Stimulated activated CD8-positive, alpha-beta memory T cell treated with anti-CD3 and anti-CD28 coated beads, Interleukin-7, amount 100 ng/mL, for 1 hour (primary cell): ENCODE data around the gene PAPPA.

Experiments
- DNase-seq, 2 donors: peaks; one replicate each; pipeline ENCODE4 v3.0.0-alpha.2; 2020; ENCODE audit warnings: low read depth in 2 of 2

PAPPA gene

DNA sequence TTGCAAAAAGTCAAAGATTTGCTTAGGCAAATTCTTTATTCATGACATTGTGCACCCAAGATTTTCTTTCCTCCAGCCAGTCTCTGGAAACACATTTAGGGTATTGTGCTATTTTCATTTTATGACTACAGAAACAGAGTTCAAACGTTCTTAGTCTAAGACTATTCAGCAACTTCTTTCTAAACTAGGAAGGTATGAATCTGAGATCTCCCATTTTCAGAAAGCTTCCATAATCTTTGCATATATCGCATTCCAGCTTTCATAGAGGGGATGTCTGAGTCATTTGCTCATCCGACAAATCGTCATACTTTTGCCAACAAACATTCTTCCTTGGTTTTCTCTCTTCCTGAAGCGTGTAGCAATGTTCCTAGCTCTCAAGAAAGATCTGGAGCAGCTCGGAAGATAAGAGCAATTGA, 1.6 kb upstream of the PAPPA start:
- DNase-seq: no peak

DNA sequence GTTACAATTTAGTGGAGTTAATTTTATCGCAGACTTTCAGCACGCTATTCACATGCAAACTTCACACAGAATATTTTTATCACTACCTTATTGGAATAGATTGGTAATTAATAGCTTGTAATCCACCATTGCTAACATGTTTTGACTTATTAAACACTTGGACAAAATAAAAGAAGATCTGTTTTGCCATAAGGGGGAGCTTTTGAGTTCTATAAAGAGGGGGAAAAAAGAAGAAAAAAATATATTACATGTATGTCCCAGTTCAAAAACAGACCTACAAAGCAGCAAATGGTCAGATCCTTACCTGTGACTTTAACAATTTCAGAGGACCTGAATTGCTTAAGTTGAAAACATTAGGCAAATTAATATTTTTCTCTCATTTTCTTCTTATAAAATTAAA, 1.2 kb upstream of the PAPPA start:
- DNase-seq: no peak

- DNase-seq: no peak
Observed at GRCh38 chr9:116152941-116153764, 438 bp upstream of the PAPPA start.

GRCh38 chr9:116154334-116154975, 864 bp downstream of the PAPPA start:
- DNase-seq: no peak

GRCh38 chr9:116154976-116155697, 1.5 kb downstream of the PAPPA start:
- no peak for DNase-seq

DNA sequence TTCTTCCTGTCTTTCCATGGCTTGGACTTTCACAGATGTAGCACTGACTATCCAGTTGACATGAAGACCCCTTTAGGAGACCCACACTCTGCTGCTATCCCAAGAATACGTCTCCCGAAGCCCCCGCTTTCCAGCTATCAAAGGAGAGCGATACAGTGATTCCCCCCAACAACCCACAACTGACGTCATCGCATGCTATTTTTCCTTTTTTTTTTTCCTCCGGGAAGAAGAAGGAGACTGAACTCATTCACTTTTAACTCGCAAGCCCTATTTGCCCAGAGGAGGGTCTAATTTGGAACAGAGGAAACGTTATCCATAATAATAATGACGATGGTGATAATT, 2.1 kb downstream of the PAPPA start:
- no peak for DNase-seq

DNA sequence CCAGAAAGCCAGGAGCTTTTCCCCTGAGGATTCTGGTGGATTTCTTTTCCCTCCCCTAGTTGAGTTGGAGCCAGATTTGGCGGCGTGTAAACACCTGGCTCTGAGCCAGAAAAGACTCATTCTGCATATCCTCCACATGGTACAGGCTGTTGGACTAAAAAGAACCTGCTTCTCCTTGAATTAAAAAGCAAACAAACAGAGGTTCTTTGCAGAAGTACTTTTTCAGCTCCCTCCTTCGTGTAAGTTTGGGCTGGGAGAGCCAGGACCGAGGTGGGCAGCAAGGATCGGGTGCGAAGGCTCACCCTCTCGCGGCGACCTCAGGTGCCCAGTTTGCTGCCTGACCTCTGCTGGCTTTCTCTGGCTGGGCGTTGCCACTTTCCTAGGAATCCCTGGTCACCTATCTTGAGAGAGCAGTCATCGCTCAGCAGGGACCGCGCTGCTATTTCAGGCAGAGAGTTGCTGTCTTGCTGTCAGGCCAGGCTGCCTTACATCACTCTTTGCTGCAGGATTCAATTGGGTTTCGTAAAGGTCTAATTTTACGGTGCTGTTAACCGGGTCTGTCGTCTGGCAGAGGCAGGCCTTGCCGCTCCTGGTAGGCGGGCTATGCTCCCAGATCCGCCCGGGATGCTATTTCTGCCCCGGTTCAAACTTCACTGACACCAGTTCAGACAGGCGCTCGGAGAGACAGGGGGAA, 3.2 kb downstream of the PAPPA start:
- no peak for DNase-seq

GRCh38 chr9:116157436-116158138, 4.0 kb downstream of the PAPPA start:
- no peak for DNase-seq

- no peak for DNase-seq
Observed at GRCh38 chr9:116160676-116161571, 7.3 kb downstream of the PAPPA start.

GRCh38 chr9:116162241-116162781, 8.7 kb downstream of the PAPPA start:
- DNase-seq: no peak

DNA sequence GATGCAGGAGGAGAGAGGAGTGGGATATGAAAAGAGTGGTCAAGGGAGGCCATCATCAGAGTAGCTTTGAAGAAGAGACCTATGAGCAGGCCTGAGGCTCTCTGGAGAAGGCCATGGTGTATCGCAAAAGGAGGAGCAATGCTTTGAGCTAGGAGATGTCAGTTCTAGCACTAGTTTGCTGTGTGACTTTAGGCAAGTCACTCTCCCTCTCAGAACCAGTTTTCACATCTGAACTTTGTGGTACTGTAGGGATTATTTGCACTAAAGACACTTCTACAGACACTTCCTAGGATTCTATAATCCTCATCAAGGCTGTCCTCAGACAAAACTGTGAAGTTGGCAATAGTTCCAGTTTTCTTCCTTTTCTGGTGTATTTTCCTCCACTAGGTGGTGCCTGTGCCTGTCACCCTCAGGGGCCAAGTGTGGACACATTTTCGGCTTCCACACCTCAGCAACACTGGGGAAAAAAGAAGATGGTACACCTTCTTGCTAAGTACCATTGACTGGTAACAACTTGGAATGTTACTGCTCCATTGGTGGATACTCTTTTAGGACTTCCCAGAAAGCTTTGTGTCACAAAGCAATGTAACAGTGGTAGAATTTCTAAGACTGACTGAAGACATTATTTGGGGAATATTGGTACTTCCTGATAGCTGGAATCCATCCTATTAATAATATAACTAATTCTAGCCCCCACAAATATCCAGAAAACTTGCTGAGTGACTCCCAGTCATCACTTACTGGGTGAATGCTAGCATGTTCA, 9.9 kb downstream of the PAPPA start:
- no peak for DNase-seq

- no peak for DNase-seq
Observed at GRCh38 chr9:116165912-116166311, 12.3 kb downstream of the PAPPA start.

GRCh38 chr9:116166713-116167112, 13.1 kb downstream of the PAPPA start:
- no peak for DNase-seq

DNA sequence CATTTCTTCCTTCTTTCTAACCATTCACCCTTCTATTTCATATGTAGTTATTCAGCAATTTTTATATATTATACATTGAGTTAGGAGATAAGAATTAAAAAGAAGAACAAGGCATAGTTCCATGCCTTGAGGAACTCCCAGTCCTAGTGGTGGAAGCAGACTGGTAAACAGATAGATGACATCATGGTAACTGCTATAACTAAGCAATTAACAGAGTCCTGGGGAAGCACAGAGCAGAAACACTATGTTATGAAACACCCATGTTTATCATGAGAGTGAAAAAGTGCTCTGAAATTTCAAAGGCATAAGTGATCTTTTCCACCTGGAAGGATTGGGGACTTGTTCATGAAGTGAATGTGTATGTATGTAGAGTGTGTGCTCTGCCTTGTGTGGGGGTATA, 14.6 kb downstream of the PAPPA start:
- DNase-seq: no peak

- no peak for DNase-seq
Observed at GRCh38 chr9:116172216-116172615, 18.6 kb downstream of the PAPPA start.

- DNase-seq: no peak
Observed at GRCh38 chr9:116174347-116174746, 20.8 kb downstream of the PAPPA start.

DNA sequence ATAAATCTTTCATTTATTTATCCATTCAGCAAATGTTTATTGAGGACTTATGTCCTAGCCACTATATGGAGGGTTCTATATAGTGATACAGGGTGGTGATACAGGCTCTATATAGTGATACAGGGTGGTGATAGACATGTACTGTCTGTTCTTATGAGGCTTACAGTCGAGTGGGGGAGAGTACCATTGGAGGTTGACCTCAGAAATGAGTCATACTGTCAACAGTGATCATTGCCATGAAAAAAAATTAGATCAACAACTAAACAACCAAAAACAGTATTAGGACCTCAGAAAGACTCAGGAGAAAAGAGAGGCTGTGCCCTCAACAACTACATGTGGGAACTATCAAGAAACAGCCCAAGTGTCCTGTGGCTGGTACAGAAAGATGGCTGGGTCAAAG, 22.0 kb downstream of the PAPPA start:
- no peak for DNase-seq

- no peak for DNase-seq
Observed at GRCh38 chr9:116178481-116179211, 25.1 kb downstream of the PAPPA start.

- no peak for DNase-seq
Observed at GRCh38 chr9:116179568-116179967, 26.0 kb downstream of the PAPPA start.
